GM06990 (cell line): Measurements from ENCODE around the gene KRT73.

ENCODE experiments used
- DNase-seq: peaks from one replicate; pipeline ENCODE4 v3.0.0-alpha.2; 2011; ENCODE audit not compliant: insufficient read length; ENCODE audit errors: extremely low read depth
- H3K27me3 ChIP-seq: replicated peaks from 2 replicates; pipeline ENCODE4 v1.6.0; 2011; ENCODE audit warnings: low read length; ENCODE audit not compliant: control insufficient read depth, insufficient read depth
- H3K36me3 ChIP-seq: 2 replicates; pipeline ENCODE4 v1.5.1; 2011; ENCODE audit warnings: low read length; ENCODE audit not compliant: control insufficient read depth, insufficient read depth
- H3K4me3 ChIP-seq: replicated peaks from 2 replicates; pipeline ENCODE4 v1.5.1; 2011; ENCODE audit warnings: low read depth, mild to moderate bottlenecking, control low read depth, low read length
- TF ChIP-seq, protein P1 (sequence below): IDR thresholded peaks from 2 replicates; pipeline ENCODE4 v1.5.1; 2011; ENCODE audit warnings: low read length, control low read depth, mild to moderate bottlenecking, inconsistent platforms; ENCODE audit not compliant: insufficient read depth, poor library complexity, severe bottlenecking

The KRT73 gene

DNA sequence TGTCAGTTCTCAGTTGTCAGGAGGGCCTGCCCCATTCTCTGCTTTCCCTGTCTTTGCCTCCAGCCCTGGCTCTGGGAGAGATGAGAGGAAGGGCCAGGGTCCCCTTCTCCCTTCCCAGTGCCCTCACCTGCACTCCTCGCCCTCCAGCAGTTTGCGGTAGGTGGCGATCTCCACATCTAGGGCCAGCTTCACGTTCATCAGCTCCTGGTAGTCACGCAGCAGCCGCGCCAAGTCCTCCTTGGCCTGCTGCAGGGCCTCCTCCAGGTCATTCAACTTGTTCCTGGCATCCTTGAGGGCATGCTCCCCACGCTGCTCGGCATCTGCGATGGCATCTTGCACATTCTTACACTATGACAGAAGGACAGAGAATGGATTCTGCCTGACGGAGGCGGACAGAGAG is 28.3 kb upstream of the KRT73 start:
- Histone ChIP-seq H3K4me3 (no peak overlapping the region), H3K36me3 (no peaks in the 10 kb centered on the region), H3K27me3 (no peaks in the 10 kb centered on the region; the same call in 1 of the 2 replicates)
- DNase-seq: no peak
- TF ChIP-seq, protein P1, sequence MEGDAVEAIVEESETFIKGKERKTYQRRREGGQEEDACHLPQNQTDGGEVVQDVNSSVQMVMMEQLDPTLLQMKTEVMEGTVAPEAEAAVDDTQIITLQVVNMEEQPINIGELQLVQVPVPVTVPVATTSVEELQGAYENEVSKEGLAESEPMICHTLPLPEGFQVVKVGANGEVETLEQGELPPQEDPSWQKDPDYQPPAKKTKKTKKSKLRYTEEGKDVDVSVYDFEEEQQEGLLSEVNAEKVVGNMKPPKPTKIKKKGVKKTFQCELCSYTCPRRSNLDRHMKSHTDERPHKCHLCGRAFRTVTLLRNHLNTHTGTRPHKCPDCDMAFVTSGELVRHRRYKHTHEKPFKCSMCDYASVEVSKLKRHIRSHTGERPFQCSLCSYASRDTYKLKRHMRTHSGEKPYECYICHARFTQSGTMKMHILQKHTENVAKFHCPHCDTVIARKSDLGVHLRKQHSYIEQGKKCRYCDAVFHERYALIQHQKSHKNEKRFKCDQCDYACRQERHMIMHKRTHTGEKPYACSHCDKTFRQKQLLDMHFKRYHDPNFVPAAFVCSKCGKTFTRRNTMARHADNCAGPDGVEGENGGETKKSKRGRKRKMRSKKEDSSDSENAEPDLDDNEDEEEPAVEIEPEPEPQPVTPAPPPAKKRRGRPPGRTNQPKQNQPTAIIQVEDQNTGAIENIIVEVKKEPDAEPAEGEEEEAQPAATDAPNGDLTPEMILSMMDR: no peak

GRCh38 chr12:52645982-52646381 is 27.6 kb upstream of the KRT73 start:
- TF ChIP-seq, protein P1: no peak
- DNase-seq: no peak
- Histone ChIP-seq H3K36me3 (no peaks in the 10 kb centered on the region), H3K27me3 (no peaks in the 10 kb centered on the region; the same call in 1 of the 2 replicates), H3K4me3 (no peak overlapping the region)

DNA sequence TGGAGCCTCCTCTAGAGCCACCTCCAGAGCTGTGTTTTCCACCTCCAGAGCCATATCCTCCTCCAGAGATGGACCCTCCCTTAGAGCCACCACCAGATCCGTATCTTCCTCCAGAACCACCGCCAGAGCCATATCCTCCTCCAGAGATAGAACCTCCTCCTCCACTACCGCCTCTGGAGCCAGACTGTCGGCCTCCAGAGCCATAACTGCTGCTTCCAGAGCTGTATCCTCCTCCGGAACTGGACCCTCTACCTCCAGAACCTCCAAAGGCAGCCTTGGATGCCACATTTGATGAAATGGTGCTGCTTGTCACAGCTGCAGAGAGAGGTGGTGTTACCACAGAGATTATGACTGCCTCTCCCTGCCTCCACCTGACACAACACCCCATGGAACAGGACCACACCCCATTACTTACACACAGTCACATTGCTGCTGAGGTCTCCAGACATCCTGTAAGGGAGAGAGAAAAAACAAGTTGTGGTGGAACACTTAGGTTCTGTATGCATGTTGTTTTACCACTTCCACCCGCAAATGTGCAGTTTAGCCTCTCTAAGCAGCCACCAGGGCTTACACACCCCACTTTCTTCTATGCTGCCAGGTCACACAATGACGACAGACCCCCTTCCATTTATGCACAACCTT is 26.9 kb upstream of the KRT73 start:
- H3K27me3 ChIP-seq: no peaks in the 10 kb centered on the region; the same call in 1 of the 2 replicates
- H3K36me3 ChIP-seq: no peaks in the 10 kb centered on the region
- no peak for DNase-seq
- TF ChIP-seq, protein P1: no peak
- no peak overlapping the region for H3K4me3 ChIP-seq

GRCh38 chr12:52644078-52644415 is 25.7 kb upstream of the KRT73 start:
- Histone ChIP-seq H3K27me3 (no peaks in the 10 kb centered on the region; the same call in 1 of the 2 replicates), H3K4me3 (no peak overlapping the region), H3K36me3 (no peaks in the 10 kb centered on the region)
- DNase-seq: no peak
- TF ChIP-seq, protein P1: no peak

GRCh38 chr12:52643233-52644077 is 25.1 kb upstream of the KRT73 start:
- DNase-seq: no peak
- TF ChIP-seq, protein P1: no peak
- Histone ChIP-seq H3K27me3 (no peaks in the 10 kb centered on the region; the same call in 1 of the 2 replicates), H3K36me3 (no peaks in the 10 kb centered on the region), H3K4me3 (no peak overlapping the region)
